ENCODE measurements around the gene CTNNAL1.

GRCh38 chr9:108905494-108905893, 107.8 kb downstream of the CTNNAL1 start:
- TF ChIP-seq CTCF (IDR thresholded peaks at IDR 0.05) (no peak), POLR2A (IDR thresholded peaks at IDR 0.05) (no peak)

All from right lobe of liver (tissue), 4 donors.